ENCODE measurements around the gene POFUT2. TPM values are rescaled to one million over a fixed set of nuclear protein-coding genes. Genes with fewer than 3 reads are reported as not detected.

The POFUT2 gene
- total RNA-seq, 1 donor from 2014 or later = 39.5 TPM

GRCh38 chr21:45248893-45249381, 38.8 kb downstream of the POFUT2 start:
- Mint-ChIP-seq H3K27me3 (ENCODE audit: low read depth) (peaks cover 26% of the 10 kb centered on the region), H3K4me1 (peaks cover 15% of the 10 kb centered on the region), H3K9me3 (peaks cover 6% of the 10 kb centered on the region), H3K36me3 (ENCODE audit: low read depth) (peaks cover 6% of the 10 kb centered on the region), H3K27ac (ENCODE audit: unreplicated experiment) (peak overlapping the region; percentile 52), H3K4me3 (no peak overlapping the region)
- no peak for DNase-seq (ENCODE audit: low read depth, low spot score)
- TF ChIP-seq, protein P1, sequence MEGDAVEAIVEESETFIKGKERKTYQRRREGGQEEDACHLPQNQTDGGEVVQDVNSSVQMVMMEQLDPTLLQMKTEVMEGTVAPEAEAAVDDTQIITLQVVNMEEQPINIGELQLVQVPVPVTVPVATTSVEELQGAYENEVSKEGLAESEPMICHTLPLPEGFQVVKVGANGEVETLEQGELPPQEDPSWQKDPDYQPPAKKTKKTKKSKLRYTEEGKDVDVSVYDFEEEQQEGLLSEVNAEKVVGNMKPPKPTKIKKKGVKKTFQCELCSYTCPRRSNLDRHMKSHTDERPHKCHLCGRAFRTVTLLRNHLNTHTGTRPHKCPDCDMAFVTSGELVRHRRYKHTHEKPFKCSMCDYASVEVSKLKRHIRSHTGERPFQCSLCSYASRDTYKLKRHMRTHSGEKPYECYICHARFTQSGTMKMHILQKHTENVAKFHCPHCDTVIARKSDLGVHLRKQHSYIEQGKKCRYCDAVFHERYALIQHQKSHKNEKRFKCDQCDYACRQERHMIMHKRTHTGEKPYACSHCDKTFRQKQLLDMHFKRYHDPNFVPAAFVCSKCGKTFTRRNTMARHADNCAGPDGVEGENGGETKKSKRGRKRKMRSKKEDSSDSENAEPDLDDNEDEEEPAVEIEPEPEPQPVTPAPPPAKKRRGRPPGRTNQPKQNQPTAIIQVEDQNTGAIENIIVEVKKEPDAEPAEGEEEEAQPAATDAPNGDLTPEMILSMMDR (conservative IDR thresholded peaks at IDR 0.05) = no peak

DNA sequence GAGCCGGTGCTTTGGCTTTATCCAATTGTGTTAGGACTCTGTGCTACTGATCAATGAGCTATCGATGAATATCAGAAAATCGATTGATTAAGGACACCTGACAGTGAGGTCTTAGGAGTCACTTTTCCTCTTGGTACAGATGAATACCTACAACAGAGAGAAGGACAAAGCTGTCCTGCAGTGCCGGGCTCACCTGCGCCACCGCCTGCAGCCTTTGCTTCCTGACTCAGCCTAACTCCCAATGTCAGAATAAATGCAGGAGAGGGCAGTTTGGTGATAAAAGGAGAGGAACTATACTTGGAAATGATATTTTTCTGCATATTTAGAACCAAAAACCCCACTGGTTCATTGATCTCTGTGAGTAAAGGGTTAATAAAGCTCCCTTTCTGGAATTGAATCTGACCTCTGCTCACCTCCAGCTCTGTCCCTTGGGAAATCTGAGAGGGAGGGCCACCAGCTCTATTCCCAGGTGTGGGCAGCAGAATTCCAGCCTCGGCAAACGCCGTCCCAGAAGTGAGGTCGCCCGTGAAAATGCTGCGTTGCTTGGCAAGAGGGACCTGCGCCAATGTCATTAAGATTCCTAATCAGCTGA, 39.3 kb downstream of the POFUT2 start:
- Mint-ChIP-seq H3K9me3 (peaks cover 10% of the 10 kb centered on the region), H3K27me3 (ENCODE audit: low read depth) (peaks cover 29% of the 10 kb centered on the region), H3K27ac (ENCODE audit: unreplicated experiment) (peak overlapping the region; percentile 52), H3K36me3 (ENCODE audit: low read depth) (peaks cover 10% of the 10 kb centered on the region), H3K4me1 (peaks cover 15% of the 10 kb centered on the region), H3K4me3 (no peak overlapping the region)
- TF ChIP-seq, protein P1 (conservative IDR thresholded peaks at IDR 0.05) = no peak
- no peak for DNase-seq (ENCODE audit: low read depth, low spot score)

DNA sequence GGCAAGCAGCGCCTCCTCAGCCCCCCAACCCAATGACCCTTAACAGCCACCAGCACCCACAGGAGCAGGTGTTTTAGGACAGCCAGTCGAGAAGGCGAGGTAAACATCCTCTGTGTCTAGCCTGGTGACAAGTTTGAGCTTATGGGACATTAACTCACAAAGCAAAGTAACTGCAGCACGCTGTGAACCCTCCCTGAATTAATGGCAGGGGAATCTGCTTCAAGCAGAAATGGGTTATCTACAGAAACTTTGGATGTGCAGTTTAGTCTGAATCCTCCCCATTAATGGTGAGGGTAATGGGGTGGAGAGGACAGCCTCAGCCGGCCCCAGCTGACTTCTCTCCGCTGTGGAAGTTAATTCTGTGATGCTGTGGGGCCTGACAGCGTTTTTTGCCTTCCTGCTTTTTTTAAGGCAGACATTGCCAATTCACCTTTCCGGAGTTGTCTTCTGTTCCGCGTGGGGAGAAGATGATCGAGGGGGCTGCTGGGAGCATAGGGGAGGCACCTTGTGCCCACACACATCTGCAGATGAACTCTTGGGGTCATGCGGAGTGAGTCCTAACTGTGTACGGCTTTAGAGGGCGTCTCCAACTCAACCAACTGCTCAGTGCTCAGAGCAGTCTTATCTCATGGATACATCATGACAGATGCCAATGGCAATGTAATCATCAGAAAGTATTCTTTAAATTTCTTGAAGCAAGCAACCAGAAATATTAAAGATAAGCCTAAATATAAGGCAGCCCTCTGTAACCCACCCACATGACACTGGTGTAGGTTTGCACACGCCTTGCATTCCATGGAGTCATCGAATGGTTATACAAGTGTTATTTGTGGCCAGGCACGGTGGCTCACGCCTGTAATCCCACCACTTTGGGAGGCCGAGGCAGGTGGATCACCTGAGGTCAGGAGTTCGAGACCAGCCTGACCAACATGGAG, 41.0 kb downstream of the POFUT2 start:
- TF ChIP-seq, protein P1 (conservative IDR thresholded peaks at IDR 0.05) = no peak
- no peak for DNase-seq (ENCODE audit: low read depth, low spot score)
- Mint-ChIP-seq H3K9me3 (peaks cover 15% of the 10 kb centered on the region), H3K27ac (ENCODE audit: unreplicated experiment) (no peak overlapping the region), H3K27me3 (ENCODE audit: low read depth) (peaks cover 32% of the 10 kb centered on the region), H3K4me3 (no peak overlapping the region), H3K4me1 (peaks cover 15% of the 10 kb centered on the region), H3K36me3 (ENCODE audit: low read depth) (peaks cover 14% of the 10 kb centered on the region)

- H3K9me3 Mint-ChIP-seq = peaks cover 21% of the 10 kb centered on the region
- no peak for DNase-seq (ENCODE audit: low read depth, low spot score)
Observed at GRCh38 chr21:45244799-45245340, 42.8 kb downstream of the POFUT2 start.

GRCh38 chr21:45243603-45244002, 44.1 kb downstream of the POFUT2 start:
- TF ChIP-seq, protein P1 (conservative IDR thresholded peaks at IDR 0.05) = no peak
- no peak overlapping the region for H3K27ac Mint-ChIP-seq (ENCODE audit: unreplicated experiment)
- H3K27me3 Mint-ChIP-seq (ENCODE audit: low read depth) = peaks cover 26% of the 10 kb centered on the region
- H3K4me1 Mint-ChIP-seq = peaks cover 5% of the 10 kb centered on the region
- H3K9me3 Mint-ChIP-seq = peaks cover 21% of the 10 kb centered on the region
- no peak overlapping the region for H3K4me3 Mint-ChIP-seq
- DNase-seq (ENCODE audit: low read depth, low spot score) = no peak
- H3K36me3 Mint-ChIP-seq (ENCODE audit: low read depth) = peaks cover 16% of the 10 kb centered on the region

More at GRCh38 chr21:45244799-45245340, 42.8 kb downstream of the POFUT2 start:
- Mint-ChIP-seq H3K4me1 (peaks cover 15% of the 10 kb centered on the region), H3K4me3 (no peak overlapping the region), H3K36me3 (ENCODE audit: low read depth) (peaks cover 16% of the 10 kb centered on the region), H3K27me3 (ENCODE audit: low read depth) (peaks cover 36% of the 10 kb centered on the region), H3K27ac (ENCODE audit: unreplicated experiment) (no peak overlapping the region)
- TF ChIP-seq, protein P1 (conservative IDR thresholded peaks at IDR 0.05) = no peak
